Activated CD8-positive, alpha-beta memory T cell treated with anti-CD3 and anti-CD28 coated beads for 48 hours (primary cell): ENCODE measurements around the gene HSCB.
"Not testable (repeated sequence)": the region's sequence is repeated elsewhere in the genome, so short reads cannot be mapped to it uniquely, and the experiment has no call there.

ENCODE experiments used
- DNase-seq, 3 experiments: peaks; one replicate each; pipeline ENCODE4 v3.0.0-alpha.2; 2020; ENCODE audit warnings: low read depth in 2 of 3, low spot score in 2 of 3

The HSCB gene

GRCh38 chr22:28791124-28791523 is 49.3 kb downstream of the HSCB start:
- DNase-seq = no peak

- no peak for DNase-seq
Measured at GRCh38 chr22:28791841-28792490, 50.1 kb downstream of the HSCB start.

- DNase-seq = no peak
Measured at GRCh38 chr22:28792491-28793383, 50.9 kb downstream of the HSCB start.

- DNase-seq = no peak
Measured at GRCh38 chr22:28793976-28794584, 52.2 kb downstream of the HSCB start.

- no peak for DNase-seq
Measured at GRCh38 chr22:28795071-28795693, 53.3 kb downstream of the HSCB start.

- no peak for DNase-seq
Measured at GRCh38 chr22:28795932-28796856, 54.4 kb downstream of the HSCB start.

GRCh38 chr22:28798810-28799605 is 57.2 kb downstream of the HSCB start:
- DNase-seq = no peak

GRCh38 chr22:28799606-28800307 is 57.9 kb downstream of the HSCB start:
- DNase-seq = no peak

- DNase-seq = peak; percentile 77 to 83 (median 82)
Measured at GRCh38 chr22:28800308-28801041, 58.6 kb downstream of the HSCB start, which contains the start of gene XBP1. XBP1 (minus strand) TSS chr22:28800569.

GRCh38 chr22:28801845-28802594 is 60.2 kb downstream of the HSCB start:
- DNase-seq = no peak

GRCh38 chr22:28802595-28803123 is 60.8 kb downstream of the HSCB start:
- no peak for DNase-seq

GRCh38 chr22:28805426-28805825 is 63.6 kb downstream of the HSCB start:
- not testable (repeated sequence) for DNase-seq
